NCI-H2081 (cell line): ENCODE results near the gene ARHGAP15.
A peak's percentile ranks its signal among the peaks of the same experiment; 100 is the strongest.

Experiments used
- DNase-seq, 2 experiments: peaks; one replicate each; lab custom pipeline; 2025; lab: John Stamatoyannopoulos, UW

Gene ARHGAP15

DNA sequence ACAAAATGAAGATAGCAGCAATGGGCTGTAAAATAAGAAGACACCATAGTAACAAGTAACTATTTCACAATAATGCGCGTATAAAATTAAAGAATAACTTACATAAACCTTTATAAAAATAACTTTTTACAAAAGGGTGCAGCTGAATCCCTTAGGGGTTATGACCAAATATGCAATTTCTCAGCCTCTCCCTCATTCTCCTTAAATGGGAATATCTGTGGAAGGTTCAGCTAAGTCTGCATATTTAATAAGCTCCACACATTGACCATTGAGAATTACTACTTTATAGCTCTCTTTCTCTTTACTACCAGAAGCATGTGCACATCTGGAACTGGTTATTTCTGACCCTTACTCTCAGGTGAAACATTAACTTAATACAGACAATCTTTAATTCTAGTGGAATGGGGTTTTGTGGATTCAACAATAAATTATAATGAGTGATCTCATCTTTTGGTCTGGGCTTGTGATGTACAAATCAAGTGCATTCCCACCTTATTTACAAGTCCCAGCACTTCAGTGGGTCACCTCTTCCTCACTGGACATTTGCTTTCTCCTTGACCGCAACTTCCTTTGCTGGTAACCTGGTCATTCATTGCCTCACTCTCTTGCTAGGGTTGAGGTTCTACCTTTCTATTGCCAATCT lies 15.7 kb downstream of the ARHGAP15 start:
- no peak for DNase-seq

GRCh38 chr2:143146366-143146765 lies 17.1 kb downstream of the ARHGAP15 start:
- DNase-seq = no peak

- DNase-seq = no peak
Measured at GRCh38 chr2:143146815-143147530, 17.8 kb downstream of the ARHGAP15 start.

DNA sequence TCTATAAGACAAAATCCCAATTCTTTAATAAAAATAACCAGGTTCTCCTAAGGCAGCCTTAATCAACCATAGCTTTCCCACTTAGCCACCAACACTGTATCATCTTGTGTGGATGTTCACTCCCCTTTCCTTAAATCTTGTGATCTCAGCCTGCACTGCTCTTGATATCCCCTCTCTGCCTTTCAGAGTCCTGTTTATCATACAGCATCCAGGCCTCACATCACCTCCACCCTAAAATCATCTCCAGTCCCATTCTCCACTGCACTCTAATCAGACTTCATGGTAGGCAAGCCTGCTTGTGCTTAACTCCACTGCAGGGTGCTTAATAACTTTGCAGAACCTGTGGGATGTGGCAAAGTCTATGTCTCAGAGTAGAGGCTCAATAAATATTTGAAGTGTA lies 18.8 kb downstream of the ARHGAP15 start:
- no peak for DNase-seq

DNA sequence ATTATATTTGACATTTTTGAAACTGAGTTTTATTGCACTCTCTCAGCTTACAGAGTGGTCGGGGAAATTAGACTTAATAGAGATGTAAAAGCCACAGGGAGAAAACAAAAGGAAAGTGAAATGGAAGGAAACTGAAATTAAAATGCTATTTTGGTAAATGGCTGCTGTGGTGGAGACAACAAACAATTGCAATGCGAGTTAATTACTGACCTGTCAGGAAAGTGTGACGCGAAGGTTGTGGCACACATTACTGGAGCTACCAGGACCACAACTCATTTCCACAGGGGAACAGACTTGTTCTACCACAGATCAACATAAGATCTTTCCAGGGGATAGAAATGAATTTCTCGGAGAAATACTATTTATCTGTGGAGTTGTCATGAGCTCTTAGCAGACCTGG lies 19.5 kb downstream of the ARHGAP15 start:
- DNase-seq = no peak

GRCh38 chr2:143150287-143150686 lies 21.1 kb downstream of the ARHGAP15 start:
- DNase-seq = no peak

DNA sequence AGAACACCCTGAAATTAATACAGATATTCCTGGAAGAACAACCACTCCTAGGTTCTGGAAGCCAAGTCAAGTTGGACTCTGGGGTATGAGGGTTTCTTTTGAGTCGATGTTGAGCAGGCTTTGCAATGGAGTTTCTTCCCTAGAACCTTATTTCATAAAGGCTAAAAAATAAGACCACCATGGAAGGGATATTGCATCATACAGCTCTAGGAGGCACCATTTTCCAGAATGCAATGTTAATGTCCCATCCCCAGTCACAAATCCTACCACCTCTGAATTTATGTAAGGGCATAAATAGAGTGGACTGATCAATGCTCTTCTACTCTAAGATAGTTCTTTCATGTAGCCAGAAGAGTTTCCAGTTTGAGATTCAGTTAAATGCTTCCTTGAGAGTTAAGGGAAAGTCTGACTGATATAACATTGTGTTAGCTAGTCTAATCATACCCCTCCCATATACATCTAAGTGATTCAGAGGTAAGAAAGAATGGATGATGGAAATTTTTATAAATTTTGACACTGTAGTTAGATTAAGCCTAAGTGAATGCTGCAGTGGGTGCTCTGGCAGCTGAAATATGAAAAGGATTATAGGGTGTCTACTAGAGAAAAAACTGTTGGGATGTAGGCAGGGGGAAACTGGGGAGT lies 22.0 kb downstream of the ARHGAP15 start:
- DNase-seq = no peak

DNA sequence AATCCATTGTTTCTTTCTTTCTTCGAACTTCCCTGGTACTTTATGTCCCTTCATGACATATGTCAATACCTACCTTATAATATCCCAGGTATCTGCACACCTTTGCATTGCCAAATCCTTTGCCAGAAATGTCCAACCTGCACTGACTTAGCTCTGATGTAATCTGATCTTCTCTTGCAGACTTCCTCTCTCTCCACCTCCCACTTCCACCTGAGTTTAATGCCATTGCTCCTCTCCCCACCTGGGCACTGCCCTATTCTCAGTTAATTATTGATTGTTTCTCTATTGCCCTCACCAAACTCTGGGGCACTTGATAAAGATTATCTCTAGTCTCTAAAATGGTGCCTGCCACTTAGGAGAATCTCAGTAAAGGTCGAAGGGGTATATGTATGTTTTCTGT lies 23.0 kb downstream of the ARHGAP15 start:
- no peak for DNase-seq

GRCh38 chr2:143152637-143153036 lies 23.4 kb downstream of the ARHGAP15 start:
- no peak for DNase-seq

GRCh38 chr2:143155661-143156060 lies 26.4 kb downstream of the ARHGAP15 start:
- DNase-seq = no peak

GRCh38 chr2:143157001-143157400 lies 27.8 kb downstream of the ARHGAP15 start:
- DNase-seq = peak in 1 of 2 experiments; percentile 19

DNA sequence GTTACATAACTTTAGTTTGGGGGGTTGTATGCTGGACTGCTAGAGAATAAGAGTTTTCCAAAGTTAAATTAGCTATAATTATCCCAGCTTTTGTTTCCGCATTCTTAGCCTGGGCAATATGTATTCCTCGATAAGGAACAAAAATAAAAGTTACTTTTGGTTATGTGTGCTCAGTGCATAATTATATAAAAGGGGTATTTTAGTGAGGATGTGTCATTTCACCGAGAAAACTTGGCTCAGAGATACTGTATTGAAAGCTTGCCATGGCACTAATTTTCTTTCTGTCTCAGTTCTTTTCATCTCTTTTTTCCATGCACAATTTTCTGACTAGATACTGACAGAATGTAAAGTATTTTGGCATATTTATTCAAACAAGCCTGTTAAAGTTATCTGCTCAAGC lies 28.2 kb downstream of the ARHGAP15 start:
- DNase-seq = no peak

DNA sequence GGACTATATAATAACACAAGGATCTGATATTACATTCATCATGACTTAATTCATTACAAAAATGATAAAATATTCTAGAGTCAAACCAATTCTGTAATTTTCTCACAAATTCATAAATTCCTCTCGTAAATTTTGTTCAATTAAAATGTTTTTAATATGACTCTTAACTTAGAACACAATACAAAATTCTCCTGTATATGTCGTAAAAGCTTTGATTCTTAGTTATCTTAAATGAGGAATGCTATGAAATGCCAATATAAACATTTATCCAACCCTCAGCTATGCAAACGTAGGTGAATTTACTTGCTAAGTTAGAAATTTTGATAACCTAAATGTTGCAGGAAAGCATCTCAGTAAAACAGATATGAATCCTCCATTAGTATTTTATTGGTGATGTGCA lies 28.9 kb downstream of the ARHGAP15 start:
- no peak for DNase-seq

- no peak for DNase-seq
Measured at GRCh38 chr2:143158551-143159485, 29.6 kb downstream of the ARHGAP15 start.

DNA sequence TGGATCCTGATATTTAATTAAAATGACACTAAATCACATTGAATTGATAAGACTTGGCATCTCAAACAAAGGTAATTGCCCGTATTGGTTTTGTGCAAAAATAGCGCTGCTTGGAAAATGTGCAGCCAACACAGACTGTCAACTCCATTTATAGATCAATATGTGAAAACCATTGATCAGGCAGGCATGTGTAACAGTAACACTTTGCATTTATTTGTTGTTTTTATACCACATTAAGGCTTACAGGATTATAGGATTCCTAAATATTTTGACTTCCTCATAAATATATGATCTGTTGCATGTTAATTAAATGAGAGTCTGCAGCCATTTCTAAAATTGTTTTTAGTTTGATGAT lies 30.2 kb downstream of the ARHGAP15 start:
- DNase-seq = peak in 1 of 2 experiments; percentile 19

DNA sequence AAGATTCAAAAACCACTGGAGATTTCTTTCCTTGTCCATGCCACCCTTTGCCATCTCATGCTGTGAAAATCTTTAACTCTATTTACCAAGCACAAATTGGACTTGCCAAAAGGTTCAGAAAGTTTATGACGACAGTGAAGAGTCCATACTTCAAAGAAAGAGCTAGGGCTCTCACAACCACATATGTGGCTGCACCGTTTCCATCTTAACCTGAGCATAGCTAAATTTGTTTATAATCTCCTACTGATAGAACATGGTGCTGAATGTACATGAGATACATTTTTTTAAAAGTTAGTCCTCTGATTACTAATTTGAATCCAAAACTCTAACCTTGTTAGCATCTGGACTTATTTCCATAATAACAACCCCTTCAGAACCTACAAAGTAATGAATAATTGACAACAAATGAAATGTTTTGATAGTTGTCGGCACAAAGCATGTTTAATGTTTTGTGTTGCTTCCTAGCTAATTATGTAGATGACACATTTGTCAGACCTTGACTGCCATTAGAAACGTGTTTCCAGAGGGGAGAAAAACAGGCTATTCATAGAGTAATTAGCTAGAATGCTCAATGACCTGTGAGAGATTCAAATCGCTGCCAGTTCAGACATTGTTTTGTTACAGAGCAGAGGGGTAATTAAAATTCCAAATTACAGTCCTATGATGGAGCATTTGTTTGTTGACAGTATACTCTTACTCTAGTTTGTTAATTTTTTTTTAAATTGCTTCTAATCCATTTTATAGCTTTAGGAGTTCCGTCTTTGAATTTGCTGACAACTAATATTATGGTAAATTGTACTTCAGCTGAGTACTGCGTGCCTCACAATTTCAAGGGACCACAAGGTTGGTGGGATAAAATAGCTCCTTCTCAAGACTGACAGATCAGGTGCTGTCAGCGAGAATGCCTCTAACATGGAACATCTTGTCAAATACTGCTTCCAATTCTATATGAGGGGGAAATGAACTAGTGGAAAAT lies 31.8 kb downstream of the ARHGAP15 start:
- DNase-seq = peak in 1 of 2 experiments; percentile 80

DNA sequence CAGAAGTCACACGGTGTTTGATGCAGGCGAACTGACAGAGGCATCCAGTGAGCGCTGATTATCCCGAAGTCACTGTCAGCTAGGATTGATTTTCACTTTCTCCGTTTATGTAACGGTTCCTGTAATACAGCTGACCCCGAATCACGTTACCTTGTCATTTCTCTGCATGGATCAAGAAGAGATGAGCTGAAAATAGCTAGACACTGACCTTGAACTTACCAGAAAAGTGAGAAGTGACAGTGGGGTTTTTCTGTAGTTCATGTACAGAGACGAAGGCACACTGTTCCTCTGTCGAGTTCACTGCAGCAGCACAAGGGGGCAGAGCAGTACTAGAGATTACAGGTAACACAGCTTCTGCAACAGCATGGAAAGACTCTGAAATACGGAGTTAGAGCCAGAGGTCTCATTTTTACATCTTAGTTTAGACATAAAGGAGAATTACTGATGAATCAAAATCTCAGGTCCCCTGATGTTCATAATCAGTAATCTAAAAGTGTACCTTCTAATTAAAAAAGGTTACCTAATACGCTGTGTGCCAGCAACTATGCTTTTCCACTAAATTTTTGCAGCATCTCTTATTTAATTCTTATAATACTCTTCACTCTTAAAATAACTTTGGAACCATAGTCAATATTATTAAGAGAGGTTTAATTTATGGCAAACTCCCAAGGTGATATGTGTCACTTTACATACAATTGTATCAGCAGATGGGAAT lies 33.1 kb downstream of the ARHGAP15 start:
- peak; percentile 64 to 80 for DNase-seq

- peak in 1 of 2 experiments; percentile 23 for DNase-seq
Measured at GRCh38 chr2:143162997-143163396, 33.8 kb downstream of the ARHGAP15 start.

- no peak for DNase-seq
Measured at GRCh38 chr2:143163499-143163898, 34.3 kb downstream of the ARHGAP15 start.

DNA sequence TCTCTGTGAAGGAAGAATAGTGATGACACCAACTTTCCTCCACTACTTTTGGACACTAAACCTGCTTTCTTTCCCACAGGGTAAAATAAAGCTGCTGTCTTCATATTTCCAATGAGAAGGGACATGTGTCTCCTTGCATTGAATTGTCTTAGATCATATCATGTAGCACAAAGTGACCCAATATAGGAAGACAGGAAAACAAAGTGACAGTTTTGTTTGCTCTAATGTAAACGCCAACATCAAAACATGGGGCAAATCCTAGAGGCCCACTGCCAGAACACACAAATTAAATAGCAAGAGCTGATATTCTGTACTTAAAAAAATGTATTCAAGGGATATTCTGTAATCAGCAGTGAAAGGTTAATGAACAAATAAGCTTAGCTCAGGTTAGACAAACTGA lies 36.1 kb downstream of the ARHGAP15 start:
- DNase-seq = no peak
